ENCODE data around the gene FAM53B. TPM values are rescaled to one million over a fixed set of nuclear protein-coding genes. Genes with fewer than 3 reads are reported as not detected.

FAM53B gene
- total RNA-seq, 2 experiments from 2014 or later: 15.1 to 18.0 TPM

DNA sequence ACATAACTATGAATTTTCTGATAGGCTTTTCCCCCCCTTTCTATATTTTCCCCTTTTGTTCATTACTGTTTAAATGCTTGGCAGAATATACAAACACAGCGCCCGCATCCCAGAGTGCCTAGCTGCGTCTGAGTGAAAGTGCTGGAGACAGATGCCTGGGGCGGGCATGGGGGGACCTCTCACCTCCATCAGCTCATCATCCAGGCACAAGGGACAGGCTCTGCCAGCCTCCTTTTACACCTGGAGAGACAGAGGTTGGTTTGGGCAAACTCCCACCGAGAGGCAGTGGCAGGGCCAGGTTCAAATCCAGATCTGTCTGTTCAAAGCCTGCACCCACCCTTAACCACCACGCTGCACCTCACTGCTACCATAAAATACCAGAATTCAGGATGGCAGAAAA lies 104.5 kb downstream of the FAM53B start:
- POLR2A ChIA-PET: interaction anchor here (0.6 kb wide), 1 partner anchor 14 kb away, joined by 3 read pairs; no protein-coding TSS in a partner anchor
- Mint-ChIP-seq H3K4me3 (no peak overlapping the region), H3K27ac (no peak overlapping the region), H3K27me3 (no peaks in the 10 kb centered on the region), H3K9me3 (peaks cover 1% of the 10 kb centered on the region), H3K36me3 (ENCODE audit: low read depth) (peaks cover 6% of the 10 kb centered on the region), H3K4me1 (ENCODE audit: low read depth) (peaks cover 62% of the 10 kb centered on the region)
- DNase-seq: no peak
- TF ChIP-seq, protein P1, sequence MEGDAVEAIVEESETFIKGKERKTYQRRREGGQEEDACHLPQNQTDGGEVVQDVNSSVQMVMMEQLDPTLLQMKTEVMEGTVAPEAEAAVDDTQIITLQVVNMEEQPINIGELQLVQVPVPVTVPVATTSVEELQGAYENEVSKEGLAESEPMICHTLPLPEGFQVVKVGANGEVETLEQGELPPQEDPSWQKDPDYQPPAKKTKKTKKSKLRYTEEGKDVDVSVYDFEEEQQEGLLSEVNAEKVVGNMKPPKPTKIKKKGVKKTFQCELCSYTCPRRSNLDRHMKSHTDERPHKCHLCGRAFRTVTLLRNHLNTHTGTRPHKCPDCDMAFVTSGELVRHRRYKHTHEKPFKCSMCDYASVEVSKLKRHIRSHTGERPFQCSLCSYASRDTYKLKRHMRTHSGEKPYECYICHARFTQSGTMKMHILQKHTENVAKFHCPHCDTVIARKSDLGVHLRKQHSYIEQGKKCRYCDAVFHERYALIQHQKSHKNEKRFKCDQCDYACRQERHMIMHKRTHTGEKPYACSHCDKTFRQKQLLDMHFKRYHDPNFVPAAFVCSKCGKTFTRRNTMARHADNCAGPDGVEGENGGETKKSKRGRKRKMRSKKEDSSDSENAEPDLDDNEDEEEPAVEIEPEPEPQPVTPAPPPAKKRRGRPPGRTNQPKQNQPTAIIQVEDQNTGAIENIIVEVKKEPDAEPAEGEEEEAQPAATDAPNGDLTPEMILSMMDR (IDR thresholded peaks at IDR 0.05): no peak
- CTCF ChIA-PET: no interaction called here
- intact Hi-C loops (cut with micrococcal nuclease): loop anchor here (10.0 kb wide), 1 partner anchor 85 kb away; no protein-coding TSS in a partner anchor
- ATAC-seq: no peak

DNA sequence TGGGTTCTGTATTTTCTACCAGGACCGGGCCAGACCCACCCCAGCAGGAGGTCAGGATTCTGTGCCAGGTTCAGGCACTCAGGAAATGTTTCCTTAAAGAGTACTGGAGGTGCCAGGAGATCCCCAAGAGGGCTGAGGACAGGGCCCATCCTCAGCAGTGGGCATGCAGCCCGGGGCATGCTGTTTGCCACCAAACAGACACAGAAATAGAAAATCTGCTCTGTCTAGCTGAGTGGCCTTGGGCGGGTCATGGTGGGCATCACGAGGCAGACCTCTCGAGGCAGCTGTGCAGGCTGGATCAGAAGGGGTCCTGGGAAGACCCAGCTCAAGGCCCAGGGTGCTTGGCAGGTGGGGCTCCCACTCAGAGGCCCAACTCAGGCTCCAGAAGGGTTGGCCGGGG lies 105.0 kb downstream of the FAM53B start:
- intact Hi-C loops (cut with micrococcal nuclease): no loop called here
- Mint-ChIP-seq H3K4me1 (ENCODE audit: low read depth) (peaks cover 59% of the 10 kb centered on the region), H3K4me3 (no peak overlapping the region), H3K36me3 (ENCODE audit: low read depth) (peaks cover 9% of the 10 kb centered on the region), H3K9me3 (peaks cover 4% of the 10 kb centered on the region), H3K27me3 (no peaks in the 10 kb centered on the region), H3K27ac (no peak overlapping the region)
- no peak for DNase-seq
- ATAC-seq: no peak
- TF ChIP-seq, protein P1 (IDR thresholded peaks at IDR 0.05): no peak
- ChIA-PET POLR2A (interaction anchor here (1.0 to 1.2 kb wide), 2 partner anchors 8 to 103 kb away, joined by 3 read pairs; no protein-coding TSS in a partner anchor), CTCF (no interaction called here)

DNA sequence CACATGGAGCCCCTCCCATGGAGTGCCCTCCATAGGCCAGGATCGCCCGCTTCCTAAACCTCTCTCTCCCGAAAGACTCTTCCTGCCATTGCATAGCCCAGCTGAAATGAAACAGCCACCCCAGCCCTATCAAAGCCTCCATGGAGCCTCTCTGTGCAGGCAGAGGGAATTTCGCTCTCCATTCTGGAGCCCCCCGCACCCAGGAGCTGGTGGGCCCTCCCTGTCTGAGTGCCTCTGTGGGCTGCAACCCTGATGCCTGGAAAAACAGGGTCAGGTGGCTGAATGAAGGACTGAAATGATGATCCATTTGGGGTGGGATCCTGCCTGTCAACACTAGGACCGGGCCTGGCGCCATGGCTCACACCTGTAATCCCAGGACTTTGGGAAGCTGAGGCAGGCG lies 106.4 kb downstream of the FAM53B start:
- DNase-seq (no peak), ATAC-seq (no peak)
- intact Hi-C loops (cut with micrococcal nuclease): no loop called here
- ChIA-PET CTCF (interaction anchor here (0.8 to 2.0 kb wide), 7 partner anchors 10 to 108 kb away, joined by 3 to 9 read pairs (median 3); no protein-coding TSS in a partner anchor), POLR2A (no interaction called here)
- TF ChIP-seq, protein P1 (IDR thresholded peaks at IDR 0.05): no peak
- no peak overlapping the region for H3K4me3 Mint-ChIP-seq
- peaks cover 57% of the 10 kb centered on the region for H3K4me1 Mint-ChIP-seq (ENCODE audit: low read depth)
- H3K27me3 Mint-ChIP-seq: no peaks in the 10 kb centered on the region
- H3K36me3 Mint-ChIP-seq (ENCODE audit: low read depth): peaks cover 10% of the 10 kb centered on the region
- H3K27ac Mint-ChIP-seq: no peak overlapping the region
- peaks cover 9% of the 10 kb centered on the region for H3K9me3 Mint-ChIP-seq

DNA sequence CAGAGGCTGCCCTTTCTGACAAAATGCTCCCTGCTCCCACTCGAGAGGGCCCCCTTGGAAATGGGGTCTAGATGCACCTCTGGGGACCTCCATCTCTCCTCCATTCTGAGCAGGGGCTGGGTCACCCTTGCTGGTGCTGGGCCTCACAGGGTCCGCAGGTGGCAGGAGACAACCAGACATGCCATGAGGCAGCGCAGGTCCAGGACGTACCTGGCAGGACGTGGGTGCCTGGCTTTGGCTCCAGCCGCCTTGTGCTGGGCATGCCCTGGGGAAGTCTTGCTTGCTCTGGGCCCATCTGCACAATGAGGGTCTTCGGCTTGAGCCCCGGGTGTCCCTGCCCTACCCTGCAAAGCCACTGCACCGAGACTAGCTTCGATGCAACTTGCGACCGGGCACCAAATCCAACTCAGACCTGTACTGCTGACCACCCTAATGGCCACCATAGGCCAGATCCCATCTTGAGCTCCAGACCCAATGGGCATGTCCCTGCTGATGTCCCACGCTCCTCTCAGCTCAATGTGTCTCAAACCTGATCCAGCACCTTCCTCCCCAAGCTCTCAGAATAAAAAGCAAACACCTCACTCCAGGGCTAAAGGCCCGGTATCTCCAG lies 107.0 kb downstream of the FAM53B start:
- CTCF ChIA-PET: interaction anchor here (0.8 to 2.0 kb wide), 10 partner anchors 10 to 109 kb away, joined by 3 to 9 read pairs (median 4); no protein-coding TSS in a partner anchor
- Mint-ChIP-seq H3K4me1 (ENCODE audit: low read depth) (peaks cover 55% of the 10 kb centered on the region), H3K36me3 (ENCODE audit: low read depth) (peaks cover 8% of the 10 kb centered on the region), H3K4me3 (no peak overlapping the region), H3K27me3 (no peaks in the 10 kb centered on the region), H3K9me3 (peaks cover 9% of the 10 kb centered on the region), H3K27ac (no peak overlapping the region)
- DNase-seq (no peak), ATAC-seq (no peak)
- TF ChIP-seq, protein P1 (IDR thresholded peaks at IDR 0.05): no peak
- intact Hi-C loops (cut with micrococcal nuclease): no loop called here
- POLR2A ChIA-PET: interaction anchor here (1.3 kb wide), 1 partner anchor 51 kb away, joined by 4 read pairs; no protein-coding TSS in a partner anchor
